ENCODE measurements around the gene COLEC12.

COLEC12 gene

GRCh38 chr18:267688-268552 is 232.6 kb downstream of the COLEC12 start, which contains the start of gene THOC1:
TSS of gene THOC1 (minus strand) at chr18:268047. CDS start at chr18:268019, 28 bp downstream.
- DNase-seq = peak; percentile 92

GRCh38 chr18:267380-267687 is 233.2 kb downstream of the COLEC12 start:
- no peak for DNase-seq
